H54 (cell line): Measurements from ENCODE around the gene INPP5K.
A peak's percentile ranks its signal among the peaks of the same experiment; 100 is the strongest.

Source experiments
- DNase-seq: peaks from one replicate; pipeline ENCODE4 v3.0.0; 2011; ENCODE audit warnings: low spot score, mixed read lengths; ENCODE audit not compliant: insufficient read length
- FAIRE-seq: peaks from 3 replicates; lab custom pipeline; 2011; peaks lifted over from hg19 to GRCh38; lab: Jason Lieb, UNC
- POLR2A ChIP-seq: IDR thresholded peaks from 2 replicates; pipeline ENCODE4 v1.6.1; 2011; ENCODE audit warnings: low read depth, mild to moderate bottlenecking, low read length

INPP5K gene

GRCh38 chr17:1491443-1492248 is 24.8 kb downstream of the INPP5K start:
- no peak for FAIRE-seq
- TF ChIP-seq POLR2A, result no peak
- peak; percentile 82 for DNase-seq

DNA sequence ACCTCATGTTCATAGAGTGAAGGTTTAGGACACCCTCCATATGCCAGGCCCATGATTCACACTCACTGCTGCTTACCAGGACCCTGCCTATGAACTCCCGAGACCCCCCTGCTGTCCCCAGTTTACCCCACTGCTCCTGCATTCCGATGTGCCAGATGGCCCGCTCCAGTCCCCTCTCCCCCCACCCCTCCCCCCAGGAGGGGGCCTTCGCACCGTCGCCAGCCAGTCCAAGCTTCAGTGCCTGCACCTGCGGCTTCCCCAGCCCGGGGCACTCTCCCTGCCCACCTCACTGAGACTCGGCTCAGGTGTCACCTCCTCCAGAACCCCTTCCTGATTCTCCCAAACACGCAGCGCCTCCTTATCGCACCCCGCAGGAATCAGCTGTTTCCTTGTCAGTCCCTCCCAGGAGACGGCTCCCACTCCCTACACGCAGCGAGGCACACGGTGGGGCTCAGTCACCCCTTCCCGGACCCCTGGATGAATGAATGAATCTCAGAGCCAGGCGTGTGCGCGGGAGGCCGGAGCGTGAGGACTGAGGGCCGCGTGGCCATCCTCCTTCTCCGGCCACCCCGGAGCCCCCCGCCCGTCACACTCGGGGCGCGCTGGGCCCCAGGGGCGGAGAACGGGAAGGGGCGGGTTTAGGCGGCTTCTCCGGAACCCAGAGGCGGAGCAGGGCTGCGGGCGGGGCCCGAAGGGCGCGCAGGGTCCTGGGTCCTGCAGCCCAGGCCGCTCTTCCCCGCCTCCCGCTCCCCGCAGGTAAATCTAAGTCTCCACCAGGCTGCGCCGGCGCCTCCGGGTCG is 25.6 kb downstream of the INPP5K start:
- peak; percentile 87 for DNase-seq
- FAIRE-seq, result no peak
- no peak; the same call in 1 of the 2 replicates for TF ChIP-seq POLR2A

DNA sequence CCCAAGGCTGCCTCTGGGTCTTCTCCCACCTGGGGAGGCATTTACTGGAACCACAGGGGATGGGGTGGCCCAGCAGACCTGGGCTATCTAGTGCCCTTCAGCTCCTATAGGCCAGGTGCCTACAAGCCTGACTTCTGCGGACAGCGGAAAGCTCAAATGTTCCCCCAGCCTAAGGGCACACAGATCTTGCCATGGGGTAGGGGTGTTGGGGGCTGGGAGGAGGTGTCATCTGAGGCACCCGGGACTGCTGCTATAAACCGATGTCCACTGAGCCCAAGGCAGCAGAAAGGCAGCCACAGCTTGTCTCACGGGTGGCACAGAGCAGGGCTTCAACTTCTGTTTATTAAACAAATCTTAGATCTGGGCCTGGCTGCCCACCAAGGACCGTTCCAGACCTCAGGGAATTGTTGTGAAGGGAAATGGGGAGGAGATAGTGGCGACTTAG is 27.6 kb downstream of the INPP5K start:
- DNase-seq (no peak), FAIRE-seq (no peak)
- TF ChIP-seq POLR2A, result no peak

DNA sequence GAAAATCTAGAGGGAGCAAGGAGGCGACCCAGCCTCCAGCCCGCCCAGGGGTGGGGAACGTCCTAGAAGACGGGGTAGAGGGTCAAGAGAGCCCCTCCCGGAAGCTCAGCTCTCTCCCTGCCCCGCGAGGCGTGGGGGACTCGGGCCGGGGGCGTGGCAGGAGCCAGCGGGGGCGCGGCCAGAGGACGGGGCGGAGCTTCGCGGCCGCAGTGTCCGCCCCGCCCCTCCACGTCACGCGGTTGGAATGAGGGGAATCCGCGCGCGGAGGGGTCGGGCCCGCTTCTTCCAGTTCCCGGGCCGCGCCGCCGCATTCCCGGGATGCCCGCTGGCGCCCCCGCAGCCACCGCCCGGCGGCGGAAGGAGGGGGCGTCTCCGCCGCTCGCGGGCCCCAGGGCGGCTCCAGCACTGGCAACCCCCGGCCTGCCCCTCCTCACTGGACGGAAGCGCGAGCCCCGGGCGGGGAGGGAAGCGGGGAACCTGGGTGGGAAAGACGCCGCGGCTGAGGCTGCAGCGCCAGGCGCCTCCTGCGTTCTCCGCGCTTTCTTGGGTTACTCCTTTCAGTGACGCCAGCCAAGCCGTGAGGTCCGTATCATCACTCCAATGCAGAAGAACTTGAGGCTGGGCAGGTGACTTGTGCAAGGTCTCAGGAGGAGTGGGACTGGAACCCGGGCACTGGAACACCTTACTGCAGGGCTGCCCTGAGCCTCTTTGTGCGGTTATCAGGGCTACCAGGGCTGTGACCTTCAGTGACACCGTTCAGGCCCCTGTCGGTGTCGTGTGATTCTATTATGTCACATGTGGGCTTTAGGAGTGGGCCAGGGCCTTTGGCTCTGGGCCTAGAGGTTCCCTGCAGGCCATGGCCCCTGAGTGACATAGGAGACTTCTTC is 28.2 kb downstream of the INPP5K start:
- FAIRE-seq, result no peak
- TF ChIP-seq POLR2A, result peak; percentile 39
- peak; percentile 79 for DNase-seq

- FAIRE-seq (no peak), DNase-seq (no peak)
- TF ChIP-seq POLR2A, result no peak
Observed at GRCh38 chr17:1486802-1487695, 29.4 kb downstream of the INPP5K start.

- 0 out of 2 replicates have a peak, but pooled peaks have one; percentile 23 for TF ChIP-seq POLR2A
- FAIRE-seq (no peak), DNase-seq (peak; percentile 77)
Observed at GRCh38 chr17:1485423-1486376, 30.7 kb downstream of the INPP5K start.

- TF ChIP-seq POLR2A, result no peak
- peak; percentile 76 for DNase-seq
- FAIRE-seq, result no peak
Observed at GRCh38 chr17:1484676-1485422, 31.6 kb downstream of the INPP5K start.

GRCh38 chr17:1484060-1484535 is 32.3 kb downstream of the INPP5K start:
- FAIRE-seq (no peak), DNase-seq (no peak)
- no peak for TF ChIP-seq POLR2A

DNA sequence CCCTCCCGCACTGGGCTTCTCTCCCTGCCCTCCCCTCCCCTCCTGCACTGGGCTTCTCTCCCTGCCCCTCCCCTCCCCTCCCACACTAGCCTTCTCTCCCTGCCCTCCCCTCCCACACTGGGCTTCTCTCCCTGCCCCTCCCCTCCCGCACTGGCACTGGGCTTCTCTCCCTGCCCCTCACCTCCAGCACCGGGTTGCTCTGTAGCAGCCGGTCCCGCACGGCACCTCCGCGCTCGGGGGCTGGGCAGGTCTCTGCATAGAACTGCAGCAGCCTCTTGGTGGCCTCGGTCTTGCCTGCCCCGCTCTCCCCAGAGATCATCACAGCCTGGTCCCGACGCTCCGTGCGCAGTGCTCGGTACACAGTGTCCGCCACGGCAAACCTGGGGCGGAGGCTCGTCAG is 33.7 kb downstream of the INPP5K start:
- TF ChIP-seq POLR2A, result no peak
- FAIRE-seq, result no peak
- no peak for DNase-seq

DNA sequence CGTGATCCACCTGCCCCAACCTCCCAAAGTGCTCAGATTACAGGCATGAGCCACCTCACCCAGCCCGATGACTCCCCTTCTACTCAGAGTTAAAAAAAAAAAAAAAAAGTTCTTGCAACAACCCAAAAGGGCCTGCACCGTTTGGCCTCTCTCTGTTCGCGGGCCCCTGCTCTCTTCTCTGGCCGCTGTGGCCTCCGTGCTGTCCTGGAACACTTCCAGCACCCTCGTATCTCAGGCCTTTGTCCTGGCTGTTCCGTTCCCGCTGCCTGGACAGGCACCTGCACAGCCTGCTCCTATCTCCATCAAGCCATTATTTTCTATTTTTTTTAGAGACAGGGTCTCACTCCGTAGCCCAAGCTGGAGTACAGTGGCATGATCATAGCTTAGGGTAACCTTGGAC is 34.7 kb downstream of the INPP5K start:
- DNase-seq (no peak), FAIRE-seq (no peak)
- no peak for TF ChIP-seq POLR2A
